Naive thymus-derived CD8-positive, alpha-beta T cell (primary cell): ENCODE measurements around the gene CAMK4. TPM values are rescaled to one million over a fixed set of nuclear protein-coding genes. Genes with fewer than 3 reads are reported as not detected.

Experiments used
- ATAC-seq, 2 donors: fragments of 150-1000 bp; cut with Tn5 transposase in 1 of 2; sonication (Bioruptor Pico), chemical (Tn5 transposase) in 1 of 2; 1 replicate in 1 of 2; 2 replicates in 1 of 2; pipeline ENCODE4 v1.10.0; 2021; ENCODE audit warnings: mild to moderate bottlenecking in 2 of 2, moderate library complexity in 2 of 2
- POLR2A ChIA-PET: fragments of 350-600 bp; sonication (Branson Sonifier 250); formaldehyde crosslinking; loops from one replicate; lab custom pipeline; 2021; ENCODE audit warnings: antibody characterized with exemption; lab: Charles Lee
- DNase-seq, 10 donors: peaks; one replicate each; pipeline versions ENCODE4 v3.0.0 to v3.0.0-alpha.2; 2020 to 2022
- H3K27ac Mint-ChIP-seq, 10 donors: one replicate each; pipeline ENCODE4 v1.8.0; 2020 to 2022; ENCODE audit warnings: mild to moderate bottlenecking in 10 of 10, mixed read lengths in 10 of 10, moderate library complexity in 4 of 10, inconsistent platforms in 1 of 10
- H3K27me3 Mint-ChIP-seq, 5 donors: one replicate each; pipeline ENCODE4 v1.8.0; 2021 to 2022; ENCODE audit warnings: mixed read lengths in 5 of 5
- H3K36me3 Mint-ChIP-seq, 3 donors: one replicate each; pipeline ENCODE4 v1.8.0; 2020 to 2022; ENCODE audit warnings: mixed read lengths in 3 of 3, mild to moderate bottlenecking in 2 of 3, inconsistent platforms in 1 of 3
- H3K4me1 Mint-ChIP-seq, 4 donors: one replicate each; pipeline ENCODE4 v1.8.0; 2021 to 2022; ENCODE audit warnings: mixed read lengths in 4 of 4
- H3K4me3 Mint-ChIP-seq, 10 donors: one replicate each; pipeline ENCODE4 v1.8.0; 2020 to 2022; ENCODE audit warnings: mild to moderate bottlenecking in 10 of 10, mixed read lengths in 10 of 10, moderate library complexity in 6 of 10, inconsistent platforms in 1 of 10
- H3K9me3 Mint-ChIP-seq, 9 donors: one replicate each; pipeline ENCODE4 v1.8.0; 2020 to 2022; ENCODE audit warnings: mixed read lengths in 9 of 9, mild to moderate bottlenecking in 3 of 9, inconsistent platforms in 1 of 9, moderate library complexity in 1 of 9
- polyA plus RNA-seq, 3 donors: library from polyadenylated mRNA; unstranded; fragments of 300-500 nt; fragmentation: Illumina TruSeq; gene quantifications; one replicate each; pipeline ENCODE4 v1.2.3, GENCODE V29; 2021
- total RNA-seq, 8 experiments: library from RNA in 2 of 8; stranded (reverse) in 2 of 8; gene quantifications; one replicate each; pipeline ENCODE4 v1.2.3 and lab custom pipeline; 2021 to 2026

Gene CAMK4
- total and polyA plus RNA-seq, 5 experiments from 2014 or later = 93.3 to 307 (median 134) TPM

GRCh38 chr5:111509119-111509518, 284.9 kb downstream of the CAMK4 start:
- H3K9me3 Mint-ChIP-seq = no peaks in the 10 kb centered on the region
- DNase-seq = no peak
- peak overlapping the region in 1 of 10 donors; percentile 53 for H3K27ac Mint-ChIP-seq
- peaks cover 12 to 58% (median 39%) of the 10 kb centered on the region in 4 donors for H3K4me1 Mint-ChIP-seq
- no peak for ATAC-seq
- no peaks in the 10 kb centered on the region for H3K27me3 Mint-ChIP-seq
- POLR2A ChIA-PET = no interaction called here
- peaks cover 0 to 7% (median 0%) of the 10 kb centered on the region in 3 donors for H3K36me3 Mint-ChIP-seq
- H3K4me3 Mint-ChIP-seq = no peak overlapping the region

GRCh38 chr5:111511174-111511830, 287.1 kb downstream of the CAMK4 start:
- peaks cover 12 to 51% (median 37%) of the 10 kb centered on the region in 4 donors for H3K4me1 Mint-ChIP-seq
- no peaks in the 10 kb centered on the region for H3K36me3 Mint-ChIP-seq

GRCh38 chr5:111511831-111512374, 287.7 kb downstream of the CAMK4 start:
- no peaks in the 10 kb centered on the region for H3K36me3 Mint-ChIP-seq
- POLR2A ChIA-PET = interaction anchor here (0.9 to 1.2 kb wide), 3 partner anchors 12 to 649 kb away, joined by 3 to 5 read pairs (median 4); no protein-coding TSS in a partner anchor
- DNase-seq (peak in 1 of 10 donors; percentile 19), ATAC-seq (peak in 1 of 2 donors; percentile 2)
- peak overlapping the region; percentile 94 to 99 (median 96) for H3K27ac Mint-ChIP-seq
- no peaks in the 10 kb centered on the region for H3K9me3 Mint-ChIP-seq
- peak overlapping the region; percentile 96 to 100 (median 100) for H3K4me3 Mint-ChIP-seq
- H3K27me3 Mint-ChIP-seq = no peaks in the 10 kb centered on the region
- peaks cover 12 to 51% (median 37%) of the 10 kb centered on the region in 4 donors for H3K4me1 Mint-ChIP-seq

More at GRCh38 chr5:111511174-111511830, 287.1 kb downstream of the CAMK4 start:
- Mint-ChIP-seq H3K4me3 (peak overlapping the region; percentile 96 to 100 (median 100)), H3K27ac (peak overlapping the region; percentile 94 to 99 (median 96)), H3K9me3 (no peaks in the 10 kb centered on the region), H3K27me3 (no peaks in the 10 kb centered on the region)
- peak in 1 of 10 donors; percentile 3 for DNase-seq
- POLR2A ChIA-PET = interaction anchor here (0.6 to 1.2 kb wide), 3 partner anchors 12 to 649 kb away, joined by 3 to 4 read pairs (median 3); no protein-coding TSS in a partner anchor
- no peak for ATAC-seq

GRCh38 chr5:111512375-111513130, 288.4 kb downstream of the CAMK4 start, which contains the start of gene STARD4:
Gene STARD4 (minus strand): TSS chr5:111512535. CDS start chr5:111507433, 5,102 bp downstream.
- Mint-ChIP-seq H3K27me3 (no peaks in the 10 kb centered on the region), H3K4me3 (peak within 1 kb of the TSS; percentile 96 to 100 (median 100)), H3K9me3 (no peaks in the 10 kb centered on the region), H3K36me3 (no peaks in the 10 kb centered on the region), H3K4me1 (peaks cover 12 to 46% (median 35%) of the 10 kb centered on the region in 4 donors), H3K27ac (peak within 1 kb of the TSS; percentile 94 to 99 (median 96))
- POLR2A ChIA-PET = interaction anchor here (0.9 to 1.4 kb wide), 4 partner anchors 11 to 648 kb away, joined by 3 to 5 read pairs (median 4); no protein-coding TSS in a partner anchor
- ATAC-seq (peak; percentile 90 to 92), DNase-seq (peak; percentile 89 to 96 (median 93))

GRCh38 chr5:111513131-111513520, 288.9 kb downstream of the CAMK4 start:
- H3K4me1 Mint-ChIP-seq = peaks cover 12 to 44% (median 33%) of the 10 kb centered on the region in 4 donors
- H3K4me3 Mint-ChIP-seq = peak overlapping the region; percentile 96 to 100 (median 100)
- H3K27ac Mint-ChIP-seq = peak overlapping the region; percentile 94 to 99 (median 96)
- POLR2A ChIA-PET = interaction anchor here (1.4 kb wide), 1 partner anchor 648 kb away, joined by 4 read pairs; no protein-coding TSS in a partner anchor
- H3K36me3 Mint-ChIP-seq = no peaks in the 10 kb centered on the region
- peak in 1 of 10 donors; percentile 16 for DNase-seq
- no peaks in the 10 kb centered on the region for H3K9me3 Mint-ChIP-seq
- no peaks in the 10 kb centered on the region for H3K27me3 Mint-ChIP-seq
- ATAC-seq = no peak

- Mint-ChIP-seq H3K36me3 (no peaks in the 10 kb centered on the region), H3K27ac (peak overlapping the region in 1 of 10 donors; percentile 8), H3K4me1 (peaks cover 10 to 37% (median 29%) of the 10 kb centered on the region in 4 donors), H3K27me3 (no peaks in the 10 kb centered on the region), H3K9me3 (no peaks in the 10 kb centered on the region), H3K4me3 (peak overlapping the region in 5 of 10 donors; percentile 2 to 46 (median 37))
- POLR2A ChIA-PET = no interaction called here
- ATAC-seq (no peak), DNase-seq (no peak)
These were observed 289.9 kb downstream of the CAMK4 start for GRCh38 chr5:111514087-111514486.

- no peaks in the 10 kb centered on the region for H3K9me3 Mint-ChIP-seq
- DNase-seq = no peak
- no peak overlapping the region for H3K4me3 Mint-ChIP-seq
- POLR2A ChIA-PET = no interaction called here
- peaks cover under 1 to 4% (median 3%) of the 10 kb centered on the region in 4 donors for H3K4me1 Mint-ChIP-seq
- no peak overlapping the region for H3K27ac Mint-ChIP-seq
- no peaks in the 10 kb centered on the region for H3K36me3 Mint-ChIP-seq
- no peak for ATAC-seq
- peaks cover 0 to 4% (median 1%) of the 10 kb centered on the region in 5 donors for H3K27me3 Mint-ChIP-seq
These were observed 293.8 kb downstream of the CAMK4 start for GRCh38 chr5:111517853-111518501.

- H3K9me3 Mint-ChIP-seq = no peaks in the 10 kb centered on the region
- POLR2A ChIA-PET = no interaction called here
- H3K27ac Mint-ChIP-seq = no peak overlapping the region
- no peak overlapping the region for H3K4me3 Mint-ChIP-seq
- ATAC-seq (no peak), DNase-seq (no peak)
- peaks cover 0 to 2% (median 0%) of the 10 kb centered on the region in 4 donors for H3K4me1 Mint-ChIP-seq
- H3K36me3 Mint-ChIP-seq = no peaks in the 10 kb centered on the region
- peaks cover 0 to 4% (median 1%) of the 10 kb centered on the region in 5 donors for H3K27me3 Mint-ChIP-seq
These were observed 294.6 kb downstream of the CAMK4 start for GRCh38 chr5:111518777-111519176.

GRCh38 chr5:111520908-111521307, 296.7 kb downstream of the CAMK4 start:
- POLR2A ChIA-PET = no interaction called here
- H3K4me1 Mint-ChIP-seq = no peaks in the 10 kb centered on the region
- H3K4me3 Mint-ChIP-seq = no peak overlapping the region
- ATAC-seq = no peak
- DNase-seq = no peak
- peaks cover 0 to 4% (median 1%) of the 10 kb centered on the region in 5 donors for H3K27me3 Mint-ChIP-seq
- no peak overlapping the region for H3K27ac Mint-ChIP-seq
- no peaks in the 10 kb centered on the region for H3K36me3 Mint-ChIP-seq
- H3K9me3 Mint-ChIP-seq = no peaks in the 10 kb centered on the region

- no peaks in the 10 kb centered on the region for H3K36me3 Mint-ChIP-seq
- H3K9me3 Mint-ChIP-seq = peaks cover 0 to 4% (median 0%) of the 10 kb centered on the region in 9 donors
- DNase-seq (no peak), ATAC-seq (no peak)
- no peak overlapping the region for H3K27ac Mint-ChIP-seq
- peaks cover 8 to 23% (median 11%) of the 10 kb centered on the region in 4 donors for H3K4me1 Mint-ChIP-seq
- H3K27me3 Mint-ChIP-seq = no peaks in the 10 kb centered on the region
- POLR2A ChIA-PET = no interaction called here
- H3K4me3 Mint-ChIP-seq = no peak overlapping the region
These were observed 303.9 kb downstream of the CAMK4 start for GRCh38 chr5:111528056-111528455.

GRCh38 chr5:111530298-111530740, 306.1 kb downstream of the CAMK4 start:
- Mint-ChIP-seq H3K27ac (peak overlapping the region; percentile 3 to 74 (median 30)), H3K36me3 (no peaks in the 10 kb centered on the region), H3K4me1 (peaks cover 8 to 23% (median 11%) of the 10 kb centered on the region in 4 donors), H3K9me3 (peaks cover 0 to 10% (median 0%) of the 10 kb centered on the region in 9 donors), H3K4me3 (peak overlapping the region; percentile 40 to 73 (median 56)), H3K27me3 (no peaks in the 10 kb centered on the region)
- POLR2A ChIA-PET = interaction anchor here (0.9 to 1.4 kb wide), 2 partner anchors 18 to 23 kb away, joined by 4 to 5 read pairs; partner anchors contain the start of gene STARD4
- peak; percentile 48 to 91 (median 80) for DNase-seq
- ATAC-seq = peak; percentile 99 to 100
